ENCODE measurements around the gene REPIN1. TPM values are rescaled to one million over a fixed set of nuclear protein-coding genes. Genes with fewer than 3 reads are reported as not detected.

Gene REPIN1
- polyA plus RNA-seq, 12 donors, result 49.8 to 195 (median 67.2) TPM

DNA sequence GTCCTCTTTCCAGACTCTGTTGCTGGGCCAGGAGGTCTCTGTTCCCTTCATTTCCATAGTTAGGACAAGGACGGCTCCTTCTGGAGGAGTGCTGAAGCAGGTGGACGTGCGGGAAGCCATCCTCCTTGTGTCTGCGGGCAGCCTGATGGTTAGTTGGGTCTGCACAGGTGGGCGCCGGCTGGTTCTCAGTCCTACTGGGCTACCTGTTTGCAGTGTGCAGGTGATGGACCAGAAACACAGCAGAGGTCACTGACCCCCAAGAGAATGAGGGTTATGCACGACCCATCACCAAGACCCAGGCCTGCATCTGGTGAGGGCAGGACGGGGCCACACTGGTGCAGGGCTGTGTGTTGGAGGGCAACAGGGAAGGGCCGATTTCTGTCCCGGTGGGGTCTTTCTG lies 35.0 kb upstream of the REPIN1 start:
- DNase-seq, result no peak

DNA sequence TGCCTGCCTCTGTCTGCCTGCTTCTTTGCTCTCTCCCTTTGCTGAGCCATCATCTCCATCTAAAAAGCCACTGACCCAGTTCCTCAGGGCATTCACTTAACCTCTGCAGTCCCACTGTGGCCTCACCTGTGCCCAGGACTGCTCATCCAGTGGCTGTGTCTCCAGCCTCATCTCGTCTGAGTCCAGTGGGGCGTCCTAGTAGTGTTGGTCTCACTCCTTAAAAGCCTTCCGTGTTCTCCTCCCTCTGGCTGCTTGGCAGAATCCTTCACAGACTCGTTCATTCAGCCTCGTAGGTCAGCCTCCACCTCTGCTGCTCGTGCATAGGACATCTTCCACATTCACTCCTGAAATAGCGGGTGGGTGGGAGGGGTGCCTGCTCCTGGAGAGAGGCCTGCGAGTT lies 34.5 kb upstream of the REPIN1 start:
- DNase-seq, result no peak

DNA sequence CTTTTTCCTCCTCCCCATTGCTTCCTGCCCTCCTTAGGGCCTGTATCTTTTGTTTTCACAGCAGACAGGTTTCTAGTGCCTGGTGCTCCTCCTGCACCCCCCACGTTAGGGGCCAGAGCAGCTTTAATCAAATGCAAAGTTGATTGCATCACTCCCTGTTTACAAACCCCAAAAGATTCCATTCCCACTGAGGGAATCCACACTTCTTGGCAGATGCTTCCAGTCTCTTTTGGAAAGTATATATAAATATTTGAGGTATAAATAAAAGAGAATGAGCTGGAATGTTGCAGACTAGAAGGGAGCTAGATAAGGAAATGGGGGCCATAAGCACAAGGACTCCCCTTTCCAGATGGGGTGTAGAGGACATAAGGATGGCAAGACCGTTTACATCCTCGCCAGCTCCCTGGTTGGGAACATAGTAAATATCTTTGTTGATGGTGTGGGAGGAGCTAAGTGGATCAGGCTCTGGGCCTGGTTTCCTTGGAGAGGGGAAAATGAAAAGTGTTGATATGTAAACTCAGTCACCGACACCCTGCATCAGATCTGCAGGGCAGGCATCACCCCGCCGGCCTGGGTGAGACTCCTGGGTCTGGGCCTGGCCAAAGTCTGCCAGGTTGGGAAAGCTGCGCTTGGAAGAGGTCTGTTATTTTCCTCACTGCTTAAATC lies 33.4 kb upstream of the REPIN1 start:
- DNase-seq, result no peak

DNA sequence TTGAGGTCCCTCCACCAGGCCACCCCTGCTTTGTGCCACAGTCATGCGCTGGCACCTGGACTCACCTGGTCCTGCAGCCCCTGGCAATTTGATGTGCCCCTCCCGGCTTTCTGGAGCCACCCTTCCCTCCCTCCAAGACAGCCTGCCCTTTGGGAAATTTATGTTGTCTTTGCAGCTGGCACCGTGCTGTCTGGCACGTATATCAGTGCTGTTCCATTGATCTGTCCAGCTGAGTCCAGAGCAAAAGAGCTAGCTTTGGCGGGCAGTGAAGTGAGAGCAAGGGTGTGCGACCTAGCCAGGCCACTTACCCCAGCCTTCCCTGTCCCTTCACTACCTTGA lies 32.9 kb upstream of the REPIN1 start:
- no peak for DNase-seq

DNA sequence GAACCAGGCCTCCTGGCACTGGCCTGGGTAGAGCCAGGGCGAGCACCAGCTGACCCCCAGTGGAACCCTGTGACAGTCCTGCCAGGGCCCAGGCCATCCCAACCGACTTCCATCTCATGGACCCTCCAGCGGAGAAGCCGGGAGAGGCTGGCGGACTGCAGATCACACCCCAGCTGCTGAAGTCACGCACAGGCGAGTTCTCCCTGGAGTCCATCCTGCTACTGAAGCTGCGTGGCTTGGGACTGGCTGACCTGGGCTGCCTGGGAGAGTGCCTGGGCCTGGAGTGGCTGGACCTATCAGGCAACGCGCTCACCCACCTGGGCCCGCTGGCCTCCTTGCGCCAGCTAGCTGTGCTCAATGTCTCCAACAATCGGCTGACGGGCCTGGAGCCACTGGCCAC lies 31.9 kb upstream of the REPIN1 start:
- DNase-seq, result no peak

DNA sequence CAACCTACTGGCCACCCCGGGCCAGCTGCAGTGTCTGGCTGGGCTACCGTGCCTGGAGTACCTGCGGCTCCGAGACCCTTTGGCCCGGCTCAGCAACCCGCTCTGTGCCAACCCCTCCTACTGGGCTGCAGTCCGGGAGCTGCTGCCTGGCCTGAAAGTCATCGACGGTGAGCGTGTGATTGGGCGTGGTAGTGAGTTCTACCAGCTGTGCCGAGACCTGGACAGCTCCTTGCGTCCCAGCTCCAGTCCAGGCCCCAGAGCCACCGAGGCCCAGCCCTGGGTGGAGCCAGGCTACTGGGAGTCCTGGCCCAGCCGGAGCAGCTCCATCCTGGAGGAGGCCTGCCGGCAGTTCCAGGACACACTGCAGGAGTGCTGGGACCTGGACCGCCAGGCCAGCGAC lies 31.4 kb upstream of the REPIN1 start:
- no peak for DNase-seq

DNA sequence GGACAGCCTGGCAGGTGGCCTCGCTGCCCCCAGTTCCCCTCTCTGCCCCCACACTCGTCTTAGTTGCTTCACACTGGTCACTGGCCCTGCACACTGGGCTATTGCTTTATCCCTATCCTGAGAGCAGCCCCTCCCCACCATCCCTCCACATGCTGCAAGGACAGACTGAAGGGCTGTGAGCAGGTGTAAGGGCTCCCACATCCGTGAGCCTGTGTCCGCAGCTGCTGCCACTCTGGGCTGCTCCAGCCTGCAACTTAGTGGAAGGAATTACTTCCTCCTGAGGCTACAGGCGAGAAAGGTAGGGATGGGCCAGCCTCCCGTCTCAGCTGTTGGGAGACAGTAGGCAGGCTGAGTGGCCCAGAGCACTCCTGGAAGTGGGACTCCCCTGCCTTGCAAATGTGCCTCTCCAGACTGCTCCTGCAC lies 31.0 kb upstream of the REPIN1 start:
- DNase-seq, result no peak

DNA sequence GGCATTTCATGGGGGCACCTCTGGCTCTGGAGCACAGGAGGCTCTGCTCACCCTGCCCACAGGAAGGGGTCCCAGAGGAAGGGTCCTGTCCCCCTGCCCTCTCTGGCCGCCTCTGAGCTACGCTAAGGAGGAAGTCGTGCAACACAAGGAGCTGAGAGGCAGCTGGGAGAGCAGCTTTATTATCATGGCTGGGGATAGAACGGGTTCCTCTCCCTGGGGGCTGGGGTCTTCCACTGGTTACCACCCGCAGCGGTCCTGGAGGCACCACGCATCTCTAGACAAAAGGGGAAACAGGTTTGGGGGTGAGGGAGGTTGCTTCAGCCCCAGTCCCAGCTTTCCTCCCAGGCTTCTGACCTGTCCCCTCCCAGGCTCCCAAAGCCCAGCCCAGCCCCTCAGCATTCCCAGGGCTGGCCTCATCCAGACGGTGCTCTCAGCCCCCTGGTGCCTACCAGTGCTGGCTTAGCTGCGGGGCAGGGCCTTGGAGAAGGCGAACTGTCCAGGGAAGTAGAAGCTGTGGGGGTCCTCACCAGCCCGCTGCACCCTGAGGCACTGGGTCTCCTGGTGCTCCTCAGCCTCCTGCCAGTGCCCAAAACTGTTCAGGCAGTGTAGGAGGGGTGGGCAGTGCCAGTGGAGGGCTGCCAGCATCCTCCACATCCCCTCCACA lies 30.3 kb upstream of the REPIN1 start:
- no peak for DNase-seq

DNA sequence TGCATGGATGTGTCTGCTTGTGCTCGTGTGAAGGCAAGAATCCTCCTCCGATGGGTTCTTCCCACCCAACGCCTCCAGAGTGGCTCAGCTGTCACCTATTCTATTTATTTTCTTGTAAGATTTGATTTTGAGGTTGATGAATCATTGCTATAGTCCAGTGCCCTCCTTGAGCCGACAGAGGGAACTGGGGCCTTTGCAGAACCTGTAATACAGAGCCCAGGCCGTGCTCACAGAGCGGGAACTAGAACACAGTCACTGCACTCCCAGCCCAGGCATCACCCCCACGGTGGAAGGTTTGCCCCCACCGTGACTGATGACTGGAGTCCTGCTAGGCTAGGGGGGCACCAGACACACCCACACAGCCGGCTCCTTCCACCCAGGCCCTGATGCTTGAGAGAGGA lies 29.2 kb upstream of the REPIN1 start:
- no peak for DNase-seq

DNA sequence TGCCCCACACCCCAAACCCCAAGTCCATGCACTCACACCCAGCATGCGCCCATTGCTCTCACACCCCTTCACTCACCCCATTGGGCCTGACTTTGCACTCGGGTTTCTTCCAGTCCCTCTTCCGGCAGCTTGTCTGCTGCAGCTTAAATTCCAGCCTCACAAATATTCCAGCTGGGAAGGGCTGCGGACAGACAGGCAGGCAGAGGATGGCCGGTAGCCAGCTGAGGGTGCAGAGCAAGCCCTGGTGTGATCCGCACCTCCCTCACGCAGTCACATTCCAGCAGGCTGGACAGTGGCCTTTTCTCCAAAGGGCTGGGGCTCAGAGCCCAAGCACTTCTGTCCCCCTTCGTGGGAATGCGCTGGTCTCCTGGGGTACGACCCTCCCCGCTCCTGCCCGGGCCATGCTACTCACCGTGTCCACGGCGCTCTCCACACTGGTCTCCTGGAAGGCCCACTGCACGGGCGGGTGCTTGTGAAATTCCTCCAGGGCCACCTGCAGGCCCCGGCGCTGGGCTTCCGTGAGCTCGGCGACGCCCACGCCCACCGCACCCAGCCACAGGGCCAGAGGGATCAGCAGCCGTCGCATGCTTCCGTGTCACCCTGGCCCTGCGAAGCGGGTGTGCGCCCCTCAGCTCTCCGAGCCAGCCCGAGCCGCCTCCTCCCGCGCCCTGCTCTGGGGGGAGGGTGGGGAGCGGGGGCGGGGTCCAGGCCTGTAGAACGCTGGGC lies 28.4 kb upstream of the REPIN1 start:
- no peak for DNase-seq

DNA sequence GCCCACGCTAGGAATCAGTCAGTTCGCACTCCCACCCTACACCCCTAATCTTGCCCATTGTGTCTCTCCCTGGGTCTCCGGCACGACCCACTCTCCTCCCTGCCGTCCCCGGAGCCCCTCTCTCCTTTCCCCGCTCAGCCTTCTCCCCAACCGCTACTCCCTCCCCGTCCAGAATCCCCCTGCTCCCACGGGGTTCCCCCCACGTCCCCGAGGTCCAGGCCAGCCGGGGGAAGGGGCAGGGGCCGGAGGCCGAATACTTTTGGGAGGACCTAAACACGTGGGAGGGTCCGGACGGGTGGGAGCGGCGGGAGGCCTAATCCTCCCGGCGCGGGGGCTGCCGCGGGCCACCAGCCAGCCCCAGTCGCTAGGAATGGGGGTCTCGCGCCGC lies 27.8 kb upstream of the REPIN1 start:
- DNase-seq, result no peak

DNA sequence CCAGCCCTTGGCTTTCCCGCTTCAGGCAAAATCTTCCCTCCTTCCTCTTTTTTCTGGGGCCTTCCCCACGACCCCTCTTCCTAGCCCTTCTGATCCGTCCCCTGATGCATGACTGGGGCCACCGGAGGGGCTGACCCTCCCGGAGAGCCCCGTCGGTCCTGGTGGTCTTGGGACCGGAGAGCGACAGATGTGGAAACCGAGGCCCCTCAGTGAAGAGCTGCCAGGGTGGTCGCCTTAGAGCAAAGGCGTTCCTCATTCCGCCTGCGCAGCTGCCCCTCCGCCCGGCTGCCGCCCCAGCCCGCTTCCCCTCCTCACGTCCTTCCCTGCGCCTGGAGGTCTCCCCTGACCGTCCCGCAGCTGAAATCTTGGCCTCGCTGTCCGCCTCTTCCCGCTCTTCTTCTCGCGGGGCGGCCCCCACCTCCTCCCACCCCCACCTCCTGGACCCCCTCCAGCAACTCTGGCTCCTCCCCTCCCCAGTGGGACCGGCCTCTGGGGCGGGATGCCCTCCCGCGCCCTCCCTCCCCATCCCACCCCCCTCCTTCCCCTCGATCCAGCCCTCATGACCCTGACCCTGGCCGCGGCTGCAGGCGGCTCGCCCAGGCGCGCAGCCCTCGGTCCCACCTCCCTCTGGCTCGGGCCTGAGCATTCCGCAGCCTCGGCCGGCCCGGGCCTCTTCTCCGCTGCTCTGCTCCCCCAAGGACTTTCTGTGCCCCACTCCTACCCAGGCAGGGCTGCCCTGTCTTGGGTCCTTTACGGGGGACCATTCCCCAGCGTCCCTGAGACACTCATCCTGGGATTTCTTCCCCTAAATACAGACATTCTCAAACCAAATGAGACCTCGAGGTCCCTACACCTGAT lies 27.1 kb upstream of the REPIN1 start, which contains the start of gene RARRES2:
RARRES2 (minus strand) TSS at position 367 of the 858 bp plus-strand sequence. CDS start 1,020 bp downstream, outside the sequence.
- DNase-seq, result peak; percentile 56

DNA sequence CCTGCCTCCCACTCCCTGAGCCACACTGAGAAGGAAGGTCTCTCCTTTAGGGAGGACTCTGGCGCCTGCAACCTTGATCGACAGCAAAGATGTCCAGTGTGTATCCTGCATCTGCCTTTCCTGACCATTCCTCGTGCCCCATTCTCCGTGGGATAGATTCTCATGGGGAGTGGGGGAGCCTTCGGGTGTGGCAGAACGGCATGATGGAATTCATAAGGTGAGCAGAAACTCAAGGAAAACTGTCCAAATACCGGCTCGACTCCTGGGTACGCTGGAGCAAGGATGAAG lies 26.6 kb upstream of the REPIN1 start:
- DNase-seq, result no peak

DNA sequence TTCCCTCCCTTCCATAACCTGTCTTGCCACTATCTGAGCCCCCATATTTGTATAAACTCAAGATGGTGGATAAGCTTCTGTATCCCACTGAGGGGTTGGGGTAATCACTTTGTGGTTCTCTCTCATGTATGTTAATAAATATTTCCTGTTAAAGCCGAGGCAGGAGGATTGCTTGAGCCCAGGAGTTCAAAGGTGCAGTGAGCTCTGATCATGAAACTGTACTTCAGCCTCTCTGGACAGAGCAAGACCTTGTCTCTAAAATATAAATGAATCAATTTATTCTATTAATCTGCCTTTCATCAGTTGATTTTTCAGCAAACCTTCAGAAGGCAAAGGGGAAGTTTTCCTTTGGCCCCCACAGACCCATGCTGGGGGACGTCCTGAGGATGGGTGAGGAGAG lies 25.4 kb upstream of the REPIN1 start:
- no peak for DNase-seq

DNA sequence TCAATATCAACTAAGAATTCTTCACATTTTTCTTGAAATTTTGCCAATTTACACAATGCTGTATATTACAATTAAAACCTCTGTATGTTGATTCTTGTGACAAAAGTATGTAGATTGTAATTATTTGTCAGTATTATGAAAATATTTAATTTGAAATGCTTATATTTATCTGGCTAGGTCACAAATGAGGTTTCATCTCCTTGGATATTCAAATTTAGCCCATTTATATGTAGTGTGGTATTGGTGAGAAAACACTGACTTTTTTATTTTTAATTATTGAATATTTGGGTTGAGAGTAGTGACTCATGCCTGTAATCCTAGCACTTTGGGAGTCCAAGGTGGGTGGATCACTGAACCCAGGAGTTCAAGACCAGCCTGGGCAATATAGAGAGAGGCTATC lies 24.3 kb upstream of the REPIN1 start:
- no peak for DNase-seq

DNA sequence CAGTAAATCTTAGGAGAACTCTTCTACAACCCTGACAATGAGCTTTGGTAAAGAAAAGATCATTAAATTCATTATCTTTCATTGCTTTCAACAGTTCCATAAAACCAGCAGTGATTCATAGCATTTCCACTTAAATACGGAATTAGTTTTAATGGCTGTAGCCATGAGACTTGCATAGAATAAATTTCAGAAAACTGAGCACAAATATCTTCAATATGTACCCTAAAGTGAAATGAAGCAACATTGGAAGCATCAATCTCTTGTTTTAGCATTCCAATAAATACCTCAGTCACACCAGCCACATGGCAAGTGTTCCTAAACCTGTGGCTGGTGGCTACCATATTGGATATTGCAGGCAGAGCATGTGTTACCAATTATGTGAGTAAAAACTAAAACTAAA lies 23.6 kb upstream of the REPIN1 start:
- no peak for DNase-seq

DNA sequence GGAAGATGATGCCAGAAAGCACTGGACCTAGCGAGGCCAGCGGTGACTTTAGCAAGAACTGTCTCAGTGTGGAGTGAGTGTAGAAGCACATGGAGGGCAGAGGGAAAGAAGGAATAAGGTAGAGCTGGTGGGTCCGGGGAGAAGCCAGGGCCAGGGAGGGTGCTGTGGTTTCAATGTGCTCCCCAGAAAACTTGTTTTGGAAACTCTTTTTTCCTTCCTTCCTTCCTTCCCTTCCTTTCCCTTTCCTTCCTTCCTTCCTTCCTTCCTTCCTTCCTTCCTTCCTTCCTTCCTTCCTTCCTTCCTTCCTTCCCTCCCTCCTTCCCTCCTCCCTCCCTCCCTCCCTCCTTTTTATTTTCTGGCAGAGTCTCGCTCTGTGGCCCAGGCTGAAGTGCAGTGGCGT lies 21.7 kb upstream of the REPIN1 start:
- DNase-seq, result no peak

DNA sequence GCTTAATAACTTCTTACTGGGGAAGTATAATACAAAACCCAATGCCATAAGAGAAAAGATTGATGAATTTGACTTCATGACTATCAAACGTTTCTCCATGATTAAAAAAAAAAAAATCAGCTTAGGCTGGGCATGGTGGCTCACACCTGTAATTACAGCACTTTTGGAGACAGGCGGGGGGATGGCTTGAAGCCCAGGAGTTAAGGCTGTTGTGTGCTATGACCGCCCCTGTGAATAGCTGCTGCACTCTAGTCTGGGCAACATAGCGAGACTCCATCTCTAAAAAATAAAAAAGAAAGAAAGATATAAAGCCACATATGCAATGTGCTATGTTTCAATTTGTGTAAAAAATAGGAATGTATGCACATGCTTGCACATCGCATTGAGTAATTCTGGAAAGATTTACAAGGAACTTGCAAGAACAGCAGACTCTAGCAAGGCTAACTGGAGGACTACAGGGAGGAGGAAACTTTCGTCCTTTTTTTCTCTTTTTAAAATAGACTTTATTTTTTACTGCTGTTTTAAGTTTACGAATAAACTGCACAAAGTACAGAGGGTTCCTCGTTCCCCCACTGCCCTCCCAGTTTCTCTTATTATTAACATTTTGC lies 16.9 kb upstream of the REPIN1 start:
- no peak for DNase-seq

DNA sequence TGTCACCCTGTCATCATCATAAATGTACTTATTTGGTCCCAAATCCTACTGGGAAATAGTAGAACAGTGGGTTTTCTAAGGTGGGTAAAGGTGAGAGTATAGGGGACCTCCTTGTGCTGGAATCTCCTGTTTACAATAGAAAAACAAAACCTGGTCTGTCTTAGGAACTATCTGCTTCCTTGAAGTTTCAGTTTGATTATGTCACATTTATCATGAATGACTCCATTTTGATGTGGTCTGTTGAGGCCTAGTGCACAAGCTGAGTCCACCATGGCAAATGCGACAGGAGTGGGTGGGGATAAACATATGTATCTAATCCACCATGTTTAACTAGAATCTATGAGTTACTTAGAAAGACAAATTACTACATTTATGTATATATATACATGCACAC lies 13.0 kb upstream of the REPIN1 start:
- no peak for DNase-seq

DNA sequence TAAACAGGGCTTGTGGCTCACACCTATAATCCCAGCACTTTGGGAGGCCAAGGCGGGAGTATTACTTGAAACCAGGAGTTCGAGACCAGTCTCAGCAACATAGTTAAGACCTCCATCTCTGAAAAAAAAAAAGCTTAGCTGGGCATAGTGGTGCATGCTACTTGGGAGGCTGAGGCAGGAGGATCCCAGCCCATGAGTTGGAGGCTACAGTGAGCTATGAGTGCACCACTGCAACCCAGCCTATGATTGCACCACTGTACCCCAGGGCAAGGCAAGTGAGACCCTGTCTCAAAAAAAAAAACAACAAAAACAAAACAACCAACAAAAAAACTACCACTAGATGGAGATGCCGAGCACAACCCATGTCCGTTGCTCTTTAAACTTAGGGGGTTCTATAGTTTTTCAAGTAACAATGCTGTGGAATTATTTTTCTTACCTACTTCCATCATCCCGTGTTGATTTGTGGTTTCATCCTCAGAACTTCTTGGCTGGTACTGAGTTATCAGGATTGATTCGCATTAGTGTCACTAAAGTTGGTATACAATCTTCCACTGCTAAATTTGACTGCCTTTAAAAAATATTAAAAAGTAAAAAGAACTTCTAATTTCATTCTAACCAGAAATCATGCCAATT lies 12.2 kb upstream of the REPIN1 start:
- peak; percentile 41 for DNase-seq

DNA sequence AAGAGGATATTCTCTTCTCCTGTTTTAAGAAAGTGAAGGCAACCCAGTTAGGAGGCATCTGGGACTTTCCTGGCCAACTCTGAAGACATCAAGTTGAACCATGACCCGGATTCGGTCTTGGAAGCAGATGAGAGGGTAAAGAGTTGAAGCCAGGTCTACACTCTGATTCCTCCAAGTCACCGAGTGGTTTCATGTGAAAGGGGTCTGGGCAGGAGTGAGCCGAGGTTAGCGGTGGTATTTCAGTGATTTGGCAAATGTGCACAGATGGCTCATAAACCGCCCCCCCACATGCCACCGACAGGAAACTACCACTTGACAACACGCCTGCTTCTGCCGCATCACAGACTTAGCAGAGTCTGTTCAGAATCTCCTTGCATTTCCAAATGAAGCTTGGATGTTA lies 11.4 kb upstream of the REPIN1 start:
- DNase-seq, result no peak
